IMR-90 (cell line): ENCODE measurements around the gene PSMG3. TPM values are rescaled to one million over a fixed set of nuclear protein-coding genes. Genes with fewer than 3 reads are reported as not detected.

Experiments
- ATAC-seq: fragments of 200-7000 bp; cut with Tn5 transposase; 2 replicates; pipeline ENCODE4 v1.9.1; 2020; ENCODE audit warnings: low read depth, mild to moderate bottlenecking, moderate library complexity
- BruUV-seq: library from RNA; stranded (reverse); fragments of 400-500 nt; replicated peaks from 2 replicates; lab custom pipeline; 2021; lab: Mats Ljungman, UMichigan
- CTCF ChIA-PET: fragments of 300-600 bp; formaldehyde crosslinking; extraction: SDS; loops from one replicate; lab custom pipeline; 2021; ENCODE audit warnings: antibody characterized with exemption; lab: Yijun Ruan, JAX
- POLR2A ChIA-PET: fragments of 300-600 bp; sonication (Branson Sonifier 250); formaldehyde crosslinking; loops from one replicate; lab custom pipeline; 2022; ENCODE audit warnings: antibody characterized with exemption; ENCODE audit not compliant: unreplicated experiment; lab: Charles Lee
- DNase-seq: peaks from one replicate; pipeline ENCODE4 v3.0.0; 2013
- H2AFZ ChIP-seq: replicated peaks from 2 replicates; pipeline ENCODE3; 2013; ENCODE audit warnings: low read length, mild to moderate bottlenecking; ENCODE audit not compliant: poor library complexity
- H2AK5ac ChIP-seq: 2 replicates; pipeline ENCODE4 v1.6.1; 2013; ENCODE audit warnings: low read depth, low read length, inconsistent platforms
- H2AK9ac ChIP-seq: replicated peaks from 2 replicates; pipeline ENCODE3; 2013; ENCODE audit warnings: mild to moderate bottlenecking, low read depth, low read length, moderate library complexity; ENCODE audit not compliant: poor library complexity
- H2BK120ac ChIP-seq: 2 replicates; pipeline ENCODE4 v1.6.1; 2013; ENCODE audit warnings: low read depth, low read length, inconsistent platforms
- H2BK15ac ChIP-seq: 3 replicates; pipeline ENCODE4 v1.6.1; 2013; ENCODE audit warnings: low read depth, low read length, inconsistent platforms
- H2BK20ac ChIP-seq: 2 replicates; pipeline ENCODE4 v1.6.1; 2013; ENCODE audit warnings: low read depth, mild to moderate bottlenecking, inconsistent platforms, low read length, moderate library complexity
- H2BK5ac ChIP-seq: 2 replicates; pipeline ENCODE4 v1.6.1; 2013; ENCODE audit warnings: mild to moderate bottlenecking, low read depth, low read length, inconsistent platforms; ENCODE audit not compliant: poor library complexity, severe bottlenecking
- H3K14ac ChIP-seq: replicated peaks from 2 replicates; pipeline ENCODE4 v1.6.1; 2013; ENCODE audit warnings: low read depth, low read length, inconsistent platforms
- H3K18ac ChIP-seq: 2 replicates; pipeline ENCODE4 v1.6.1; 2013; ENCODE audit warnings: low read depth, low read length, control low read depth
- H3K23ac ChIP-seq: 2 replicates; pipeline ENCODE4 v1.6.1; 2013; ENCODE audit warnings: low read depth, low read length, inconsistent platforms
- H3K27ac ChIP-seq: 2 replicates; pipeline ENCODE4 v1.5.1; 2013; ENCODE audit warnings: mild to moderate bottlenecking, control low read depth, low read length; ENCODE audit not compliant: insufficient read depth
- H3K27me3 ChIP-seq: 2 replicates; pipeline ENCODE4 v1.6.1; 2013; ENCODE audit warnings: low read length; ENCODE audit not compliant: control insufficient read depth, insufficient read depth
- H3K36me3 ChIP-seq: 2 replicates; pipeline ENCODE4 v1.6.1; 2013; ENCODE audit warnings: low read length, mixed read lengths; ENCODE audit not compliant: control insufficient read depth, insufficient read depth
- H3K4ac ChIP-seq: 2 replicates; pipeline ENCODE4 v1.6.1; 2013; ENCODE audit warnings: low read depth, low read length, inconsistent platforms
- H3K4me1 ChIP-seq: 2 replicates; pipeline ENCODE4 v1.6.1; 2013; ENCODE audit warnings: low read length, mixed read lengths; ENCODE audit not compliant: control insufficient read depth, insufficient read depth
- H3K4me2 ChIP-seq: 2 replicates; pipeline ENCODE4 v1.6.1; 2013; ENCODE audit warnings: low read depth, mild to moderate bottlenecking, control low read depth, low read length, moderate library complexity
- H3K4me3 ChIP-seq: 2 replicates; pipeline ENCODE4 v1.5.1; 2013; ENCODE audit warnings: low read depth, mild to moderate bottlenecking, control low read depth, low read length, moderate library complexity; ENCODE audit not compliant: insufficient read depth
- H3K56ac ChIP-seq: 2 replicates; pipeline ENCODE4 v1.6.1; 2013; ENCODE audit warnings: low read length, inconsistent platforms; ENCODE audit not compliant: insufficient read depth; ENCODE audit errors: extremely low read depth
- H3K79me1 ChIP-seq, 2 experiments: 2 replicates each; pipeline ENCODE4 v1.6.1; 2013; ENCODE audit warnings: low read length in 2 of 2, inconsistent platforms in 1 of 2, low read depth in 1 of 2
- H3K9ac ChIP-seq: 2 replicates; pipeline ENCODE4 v1.6.1; 2013; ENCODE audit warnings: low read depth, low read length, control low read depth
- H3K9me1 ChIP-seq: 2 replicates; pipeline ENCODE4 v1.6.1; 2013; ENCODE audit warnings: low read length, inconsistent platforms; ENCODE audit not compliant: insufficient read depth
- H3K9me3 ChIP-seq: 2 replicates; pipeline ENCODE4 v1.6.1; 2013; ENCODE audit warnings: low read length; ENCODE audit not compliant: control insufficient read depth, insufficient read depth
- H4K20me1 ChIP-seq: 2 replicates; pipeline ENCODE4 v1.6.1; 2013; ENCODE audit warnings: low read length, inconsistent platforms; ENCODE audit not compliant: insufficient read depth
- H4K5ac ChIP-seq: 2 replicates; pipeline ENCODE4 v1.6.1; 2013; ENCODE audit warnings: mild to moderate bottlenecking, low read depth, low read length, control low read depth
- H4K8ac ChIP-seq, 2 experiments: 2 replicates each; pipeline ENCODE4 v1.6.1; 2013; ENCODE audit warnings: low read depth in 2 of 2, low read length in 2 of 2, control low read depth in 1 of 2, inconsistent platforms in 1 of 2
- H4K91ac ChIP-seq: 2 replicates; pipeline ENCODE4 v1.6.1; 2013; ENCODE audit warnings: low read depth, low read length, inconsistent platforms; ENCODE audit not compliant: insufficient read depth
- WGBS, 2 experiments: methylation state at CpG; one replicate each; pipeline versions ENCODE4 v1.1.5 to v1.1.7; 2013; ENCODE audit warnings: missing lambda C conversion rate in 2 of 2; ENCODE audit not compliant: insufficient read length in 1 of 2; ENCODE audit errors: extremely low coverage in 2 of 2; 5-methylcytosine and 5-hydroxymethylcytosine counted together
- dilution Hi-C: fragments of 300-500 bp; cut with HindIII; formaldehyde crosslinking; loops from one replicate; pipeline ENCODE4 v1.14.3; 2018; ENCODE audit warnings: low sequenced_read_pairs; ENCODE audit not compliant: unreplicated experiment
- in situ Hi-C: fragments of 300-500 bp; cut with MboI; formaldehyde crosslinking; loops from 3 replicates; pipeline ENCODE4 v1.14.3; 2019; ENCODE audit warnings: low sequenced_read_pairs, inconsistent platforms, mixed read lengths
- intact Hi-C: fragments of 100-400 bp; cut with micrococcal nuclease; formaldehyde crosslinking; loops from 2 replicates; pipeline ENCODE4 v1.10.0; 2022
- polyA plus RNA-seq, 3 experiments: library from polyadenylated mRNA; depleted of rRNA; stranded (reverse); fragments of >200 nt; gene quantifications; 2 replicates each; pipeline ENCODE4 v1.2.3, GENCODE V29; 2012; ENCODE audit warnings: low replicate concordance in 1 of 3
- total RNA-seq: library from RNA; depleted of rRNA; stranded (reverse); fragments of >200 nt; gene quantifications from 2 replicates; pipeline ENCODE4 v1.2.3, GENCODE V29; 2012
- TF ChIP-seq, protein P1 (sequence below): fragments of 150-350 bp; IDR thresholded peaks from 2 replicates; pipeline ENCODE4 v1.6.1; 2016; ENCODE audit warnings: low read depth, mild to moderate bottlenecking, low read length, moderate library complexity, borderline replicate concordance

PSMG3 gene
- total and polyA plus RNA-seq, 2 of the 4 experiments (the other 2 are of a cell fraction): 37.3 to 54.1 TPM

DNA sequence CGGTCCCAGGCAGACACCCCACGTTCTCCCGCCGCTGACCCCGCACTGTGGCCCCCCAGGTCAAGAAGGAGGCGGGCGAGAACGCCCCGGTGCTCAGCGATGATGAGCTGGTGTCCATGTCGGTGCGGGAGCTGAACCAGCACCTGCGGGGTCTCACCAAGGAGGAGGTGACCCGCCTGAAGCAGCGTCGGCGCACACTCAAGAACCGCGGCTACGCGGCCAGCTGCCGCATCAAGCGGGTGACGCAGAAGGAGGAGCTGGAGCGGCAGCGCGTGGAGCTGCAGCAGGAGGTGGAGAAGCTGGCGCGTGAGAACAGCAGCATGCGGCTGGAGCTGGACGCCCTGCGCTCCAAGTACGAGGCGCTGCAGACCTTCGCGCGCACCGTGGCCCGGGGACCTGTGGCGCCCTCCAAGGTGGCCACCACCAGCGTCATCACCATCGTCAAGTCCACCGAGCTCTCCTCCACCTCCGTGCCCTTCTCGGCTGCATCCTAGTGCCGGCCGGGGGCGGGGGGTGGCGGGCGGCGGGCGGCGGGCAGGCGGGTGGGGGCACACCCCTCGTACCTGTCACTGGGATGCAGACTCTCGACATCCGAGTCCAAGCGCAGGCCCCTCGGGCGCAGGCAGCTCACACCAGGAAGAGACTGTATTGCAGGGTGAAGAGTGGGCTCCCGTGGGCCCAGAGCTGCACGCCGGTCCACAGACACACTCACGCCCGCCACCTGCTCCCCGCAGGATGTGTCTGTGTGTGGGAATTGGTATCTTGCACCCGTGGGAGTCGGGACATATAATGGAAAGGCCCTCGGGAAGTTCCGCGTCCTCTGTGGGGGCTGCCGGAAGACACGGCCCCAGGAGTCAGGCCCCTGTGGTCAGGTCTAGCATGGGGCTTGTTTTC, 29.7 kb downstream of the PSMG3 start:
- H3K27ac ChIP-seq: no peak overlapping the region
- H3K56ac ChIP-seq: no peak overlapping the region
- H2AK5ac ChIP-seq: 0 out of 2 replicates have a peak overlapping the region, but pooled peaks have one; percentile 82
- H2BK20ac ChIP-seq: no peak overlapping the region
- H3K4me3 ChIP-seq: no peak overlapping the region
- H3K9me1 ChIP-seq: peaks cover 7% of the 10 kb centered on the region; the same call in 1 of the 2 replicates
- 96% methylated on average over 37 of the region's 73 CpGs; no CpG with 5 or more reads in 1 of the 2 experiments for WGBS, 2 experiments
- H3K23ac ChIP-seq: no peak overlapping the region
- no peak overlapping the region for H3K14ac ChIP-seq
- H2AFZ ChIP-seq: no peak overlapping the region
- H4K20me1 ChIP-seq: peaks cover 26% of the 10 kb centered on the region
- H3K18ac ChIP-seq: no peak overlapping the region
- TF ChIP-seq, protein P1, sequence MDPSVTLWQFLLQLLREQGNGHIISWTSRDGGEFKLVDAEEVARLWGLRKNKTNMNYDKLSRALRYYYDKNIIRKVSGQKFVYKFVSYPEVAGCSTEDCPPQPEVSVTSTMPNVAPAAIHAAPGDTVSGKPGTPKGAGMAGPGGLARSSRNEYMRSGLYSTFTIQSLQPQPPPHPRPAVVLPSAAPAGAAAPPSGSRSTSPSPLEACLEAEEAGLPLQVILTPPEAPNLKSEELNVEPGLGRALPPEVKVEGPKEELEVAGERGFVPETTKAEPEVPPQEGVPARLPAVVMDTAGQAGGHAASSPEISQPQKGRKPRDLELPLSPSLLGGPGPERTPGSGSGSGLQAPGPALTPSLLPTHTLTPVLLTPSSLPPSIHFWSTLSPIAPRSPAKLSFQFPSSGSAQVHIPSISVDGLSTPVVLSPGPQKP: no peak
- ATAC-seq (no peak), DNase-seq (no peak)
- peaks cover 16% of the 10 kb centered on the region for H3K4me1 ChIP-seq
- no peak overlapping the region for H4K91ac ChIP-seq
- H3K36me3 ChIP-seq: peaks cover 48% of the 10 kb centered on the region
- no peaks in the 10 kb centered on the region for H3K27me3 ChIP-seq
- H2BK120ac ChIP-seq: no peak overlapping the region
- H2BK5ac ChIP-seq: no peak overlapping the region
- no TSS peak for BruUV-seq
- H2AK9ac ChIP-seq: no peak overlapping the region
- intact Hi-C loops: loop anchor here (5.0 kb wide), 1 partner anchor 38 kb away; the partner anchor contains the start of gene INTS1
- H3K4ac ChIP-seq: no peak overlapping the region
- H3K4me2 ChIP-seq: no peak overlapping the region
- no peaks in the 10 kb centered on the region for H3K9me3 ChIP-seq
- POLR2A ChIA-PET: no interaction called here
- no peak overlapping the region for H4K8ac ChIP-seq
- CTCF ChIA-PET: no interaction called here
- in situ Hi-C loops: no loop called here
- no peak overlapping the region for H3K9ac ChIP-seq
- H4K5ac ChIP-seq: no peak overlapping the region
- dilution Hi-C loops: no loop called here
- H3K79me1 ChIP-seq: peaks cover 0 to 57% of the 10 kb centered on the region in 2 experiments; a peak in 3 of 4 replicates
- no peak overlapping the region for H2BK15ac ChIP-seq
